GM12878 (cell line): ENCODE data around the gene RPS6KA3. TPM values are rescaled to one million over a fixed set of nuclear protein-coding genes. Genes with fewer than 3 reads are reported as not detected.

Experiments used
- ATAC-seq: fragments of 200-7000 bp; cut with Tn5 transposase; 3 replicates; pipeline ENCODE4 v1.9.1; 2020; ENCODE audit warnings: mild to moderate bottlenecking, moderate library complexity
- BruUV-seq: library from RNA; stranded (reverse); fragments of 400-500 nt; replicated peaks from 2 replicates; lab custom pipeline; 2021; lab: Mats Ljungman, UMichigan
- CTCF ChIA-PET: fragments of 300-600 bp; sonication (Branson Sonifier 250); formaldehyde crosslinking; extraction: SDS; loops from one replicate; lab custom pipeline; 2021; ENCODE audit warnings: inconsistent platforms; lab: Yijun Ruan, JAX
- POLR2A ChIA-PET: fragments of 350-600 bp; formaldehyde crosslinking; extraction: SDS; loops from one replicate; lab custom pipeline; 2021; ENCODE audit warnings: inconsistent platforms; lab: Charles Lee
- RAD21 ChIA-PET: fragments of 300-600 bp; sonication (Branson Sonifier 250); formaldehyde crosslinking; loops from one replicate; lab custom pipeline; 2023; ENCODE audit warnings: antibody characterized with exemption; ENCODE audit not compliant: unreplicated experiment; lab: Charles Lee
- SMC1A ChIA-PET: fragments of 300-600 bp; sonication (Branson Sonifier 250); formaldehyde crosslinking; loops from one replicate; lab custom pipeline; 2023; ENCODE audit not compliant: unreplicated experiment, uncharacterized antibody; lab: Charles Lee
- DNase-seq: peaks from one replicate; pipeline ENCODE4 v3.0.0-alpha.2; 2011; ENCODE audit warnings: low read depth, low spot score
- FAIRE-seq: peaks from 3 replicates; lab custom pipeline; 2011; peaks lifted over from hg19 to GRCh38; lab: Jason Lieb, UNC
- H2AFZ ChIP-seq: 2 replicates; pipeline ENCODE4 v1.6.0; 2011; ENCODE audit warnings: low read depth, low read length, control low read depth; ENCODE audit not compliant: control insufficient read depth
- H3K27ac ChIP-seq: 2 replicates; pipeline ENCODE4 v1.5.1; 2011; ENCODE audit warnings: control low read depth; ENCODE audit not compliant: control insufficient read depth, insufficient read depth
- H3K27me3 ChIP-seq, 2 experiments: replicated peaks in 1 of 2; 2 replicates each; pipeline versions ENCODE4 v1.6.0 to v1.6.1; 2011; ENCODE audit warnings: low read length in 1 of 2; ENCODE audit not compliant: control insufficient read depth in 2 of 2, insufficient read depth in 2 of 2
- H3K36me3 ChIP-seq, 2 experiments: 2 replicates each; pipeline ENCODE4 v1.5.1; 2011; ENCODE audit warnings: low read length in 1 of 2; ENCODE audit not compliant: control insufficient read depth in 2 of 2, insufficient read depth in 2 of 2
- H3K4me1 ChIP-seq: 2 replicates; pipeline ENCODE4 v1.6.1; 2011; ENCODE audit warnings: mild to moderate bottlenecking, low read length, moderate library complexity, mixed read lengths; ENCODE audit not compliant: control insufficient read depth, insufficient read depth
- H3K4me2 ChIP-seq: 2 replicates; pipeline ENCODE4 v1.6.0; 2011; ENCODE audit warnings: control low read depth; ENCODE audit not compliant: control insufficient read depth, insufficient read depth
- H3K4me3 ChIP-seq: fragments of 200-600 bp; sonication (generic); 2 replicates; pipeline ENCODE4 v1.5.1; 2016
- H3K79me2 ChIP-seq: 2 replicates; pipeline ENCODE4 v1.6.0; 2011; ENCODE audit warnings: low read length; ENCODE audit not compliant: control insufficient read depth, insufficient read depth
- H3K9ac ChIP-seq: 2 replicates; pipeline ENCODE4 v1.8.0; 2011; ENCODE audit warnings: low read length, control low read depth, mixed read lengths; ENCODE audit not compliant: control insufficient read depth, insufficient read depth
- H3K9me3 ChIP-seq: replicated peaks from 3 replicates; pipeline ENCODE4 v1.5.1; 2011; ENCODE audit warnings: mild to moderate bottlenecking, low read length; ENCODE audit not compliant: control insufficient read depth, insufficient read depth
- H4K20me1 ChIP-seq: 2 replicates; pipeline ENCODE4 v1.6.0; 2011; ENCODE audit not compliant: control insufficient read depth, insufficient read depth
- EGR1 ChIP-seq, 2 experiments: IDR thresholded peaks; 1 replicate in 1 of 2; 2 replicates in 1 of 2; pipeline ENCODE4 v1.6.1; 2011 to 2012; ENCODE audit warnings: low read depth in 2 of 2, low read length in 2 of 2, borderline replicate concordance in 1 of 2, mild to moderate bottlenecking in 1 of 2, moderate library complexity in 1 of 2
- HCFC1 ChIP-seq: fragments of 150-350 bp; IDR thresholded peaks from 2 replicates; pipeline ENCODE4 v1.6.1; 2014; ENCODE audit warnings: low read length
- HDAC2 ChIP-seq: fragments of 200-600 bp; sonication (generic); IDR thresholded peaks from 2 replicates; pipeline ENCODE4 v1.6.1; 2017
- JUNB ChIP-seq: IDR thresholded peaks from 2 replicates; pipeline ENCODE4 v1.6.1; 2016; ENCODE audit warnings: antibody characterized with exemption, mild to moderate bottlenecking
- NFIC ChIP-seq: IDR thresholded peaks from 2 replicates; pipeline ENCODE4 v1.6.1; 2012; ENCODE audit warnings: low read depth, mild to moderate bottlenecking, inconsistent platforms, low read length, moderate library complexity
- NFXL1 ChIP-seq: fragments of 450-650 bp; IDR thresholded peaks from 2 replicates; pipeline ENCODE4 v1.6.1; 2017; ENCODE audit warnings: antibody characterized with exemption, mild to moderate bottlenecking, borderline replicate concordance
- NR2C1 ChIP-seq: fragments of 450-650 bp; IDR thresholded peaks from 2 replicates; pipeline ENCODE4 v1.6.1; 2017; ENCODE audit warnings: antibody characterized with exemption, mild to moderate bottlenecking, moderate library complexity
- RAD51 ChIP-seq: fragments of 450-650 bp; IDR thresholded peaks from 2 replicates; pipeline ENCODE4 v1.6.1; 2016; ENCODE audit warnings: moderate library complexity, mild to moderate bottlenecking, inconsistent platforms
- SPI1 ChIP-seq: IDR thresholded peaks from 2 replicates; pipeline ENCODE4 v1.6.1; 2011; ENCODE audit warnings: low read depth, mild to moderate bottlenecking, low read length, moderate library complexity, borderline replicate concordance; ENCODE audit not compliant: insufficient read depth
- STAT1 ChIP-seq: fragments of 450-650 bp; conservative IDR thresholded peaks from 2 replicates; pipeline ENCODE4 v1.6.1; 2014; ENCODE audit warnings: antibody characterized with exemption, mild to moderate bottlenecking
- YBX1 ChIP-seq: fragments of 450-650 bp; IDR thresholded peaks from 2 replicates; pipeline ENCODE4 v1.6.1; 2016; ENCODE audit warnings: antibody characterized with exemption
- ZNF217 ChIP-seq: fragments of 450-650 bp; IDR thresholded peaks from 2 replicates; pipeline ENCODE4 v1.6.1; 2017; ENCODE audit warnings: antibody characterized with exemption, mild to moderate bottlenecking
- ZNF274 ChIP-seq: IDR thresholded peaks from one replicate; pipeline ENCODE4 v1.8.0; 2011; ENCODE audit not compliant: insufficient read length, insufficient read depth
- ZNF592 ChIP-seq: fragments of 450-650 bp; IDR thresholded peaks from 2 replicates; pipeline ENCODE4 v1.6.1; 2017; ENCODE audit warnings: mild to moderate bottlenecking, moderate library complexity
- WGBS: methylation state at CpG from one replicate; pipeline ENCODE4 v1.1.6; 2016; ENCODE audit warnings: low lambda C conversion rate; ENCODE audit not compliant: insufficient replicate concordance, insufficient coverage; ENCODE audit errors: missing lambda C conversion rate; 5-methylcytosine and 5-hydroxymethylcytosine counted together
- in situ Hi-C: fragments of 300-500 bp; cut with MboI; formaldehyde crosslinking; loops from 9 replicates; pipeline ENCODE4 v1.14.3; 2018; ENCODE audit warnings: mixed read lengths
- intact Hi-C: fragments of 100-400 bp; cut with micrococcal nuclease; formaldehyde crosslinking; loops from one replicate; pipeline ENCODE4 v1.14.2; 2022; ENCODE audit not compliant: unreplicated experiment
- polyA plus RNA-seq, 11 experiments: library from polyadenylated mRNA; depleted of rRNA in 4 of 11; unstranded in 6 of 11; stranded (reverse) in 5 of 11; fragments of >200 nt; fragmentation: Nextera tagmentation in 4 of 11; fragmentation: Illumina TruSeq in 1 of 11; extraction: Ambion mirVana in 4 of 11; extraction: Trizol in 1 of 11; gene quantifications; 1 replicate in 1 of 11; 2 replicates in 10 of 11; pipeline versions ENCODE4 v1.2.1 to v1.2.3, GENCODE V29; 2011 to 2016; ENCODE audit warnings: inconsistent platforms in 2 of 11, missing spikeins in 2 of 11, low read depth in 1 of 11
- total RNA-seq, 4 experiments: library from RNA; depleted of rRNA in 3 of 4; stranded (reverse); fragments of >200 nt in 3 of 4; fragmentation: Illumina TruSeq in 1 of 4; extraction: Trizol in 1 of 4; gene quantifications; 2 replicates each; pipeline versions ENCODE4 v1.2.1 to v1.2.3, GENCODE V29; 2013 to 2021
- TF ChIP-seq, protein P1 (sequence below): fragments of 450-650 bp; IDR thresholded peaks from 2 replicates; pipeline ENCODE4 v1.6.1; 2016; ENCODE audit warnings: mild to moderate bottlenecking
- TF ChIP-seq, protein P2 (sequence below): fragments of 450-650 bp; IDR thresholded peaks from 2 replicates; pipeline ENCODE4 v1.6.1; 2017; ENCODE audit warnings: mild to moderate bottlenecking, moderate library complexity

The RPS6KA3 gene
- total and polyA plus RNA-seq, 10 of the 15 experiments (the other 5 are each of a cell fraction or from before 2014, with no cell fraction given) = 2.8 to 35.6 (median 15.8) TPM

DNA sequence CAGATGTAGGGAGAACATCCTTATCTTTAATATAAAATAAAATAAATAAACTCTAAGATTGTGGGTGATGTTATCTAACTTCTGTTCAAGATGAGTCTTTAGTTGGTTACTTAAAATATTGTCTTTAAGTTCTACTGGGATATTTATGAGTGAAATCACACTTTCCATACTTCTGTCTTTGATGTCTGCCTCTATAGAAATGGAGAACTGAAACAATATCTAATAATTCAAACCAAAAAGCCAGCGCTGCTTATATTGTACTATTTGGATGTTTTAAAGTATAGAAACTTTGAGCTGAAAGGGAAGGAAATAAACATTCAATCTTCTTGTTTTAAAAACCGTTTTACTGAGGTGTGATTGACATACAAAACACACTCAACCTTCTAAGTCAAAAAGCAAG is 44.8 kb upstream of the RPS6KA3 start:
- WGBS = 0% methylated on average over 2 of the region's 2 CpGs
- H2AFZ ChIP-seq = no peak overlapping the region
- FAIRE-seq (no peak), DNase-seq (no peak), ATAC-seq (peak; percentile 37; the same call in 2 of the 3 replicates)
- no peak overlapping the region for H3K4me2 ChIP-seq
- CTCF ChIA-PET = no interaction called here
- RAD21 ChIA-PET = no interaction called here
- intact Hi-C loops = no loop called here
- peaks cover 7% of the 10 kb centered on the region for H3K4me1 ChIP-seq
- no peaks in the 10 kb centered on the region for H3K79me2 ChIP-seq
- H3K27me3 ChIP-seq = no peaks in the 10 kb centered on the region
- SMC1A ChIA-PET = interaction anchor here (1.0 kb wide), 1 partner anchor 10 kb away, joined by 3 read pairs; no protein-coding TSS in a partner anchor
- no peaks in the 10 kb centered on the region for H3K36me3 ChIP-seq
- H4K20me1 ChIP-seq = no peaks in the 10 kb centered on the region
- in situ Hi-C loops = no loop called here
- H3K27ac ChIP-seq = no peak overlapping the region
- H3K9me3 ChIP-seq = no peaks in the 10 kb centered on the region
- no peak overlapping the region for H3K4me3 ChIP-seq
- POLR2A ChIA-PET = no interaction called here
- no peak overlapping the region for H3K9ac ChIP-seq
- no TSS peak for BruUV-seq
- TF ChIP-seq NR2C1 (no peak), HDAC2 (no peak), YBX1 (no peak), ZNF592 (no peak), HCFC1 (no peak), JUNB (peak; percentile 33; the same call in 1 of the 2 replicates), NFIC (peak; percentile 44; the same call in 1 of the 2 replicates), SPI1 (peak; percentile 72), EGR1 (IDR thresholded peaks at IDR 0.05; ENCODE audit: borderline replicate concordance in 1 of 2, low read depth in 2 of 2, low read length in 2 of 2) (no peak), NFXL1 (no peak), STAT1 (no peak), RAD51 (no peak), ZNF217 (no peak), ZNF274 (no peak)
- TF ChIP-seq, protein P1, sequence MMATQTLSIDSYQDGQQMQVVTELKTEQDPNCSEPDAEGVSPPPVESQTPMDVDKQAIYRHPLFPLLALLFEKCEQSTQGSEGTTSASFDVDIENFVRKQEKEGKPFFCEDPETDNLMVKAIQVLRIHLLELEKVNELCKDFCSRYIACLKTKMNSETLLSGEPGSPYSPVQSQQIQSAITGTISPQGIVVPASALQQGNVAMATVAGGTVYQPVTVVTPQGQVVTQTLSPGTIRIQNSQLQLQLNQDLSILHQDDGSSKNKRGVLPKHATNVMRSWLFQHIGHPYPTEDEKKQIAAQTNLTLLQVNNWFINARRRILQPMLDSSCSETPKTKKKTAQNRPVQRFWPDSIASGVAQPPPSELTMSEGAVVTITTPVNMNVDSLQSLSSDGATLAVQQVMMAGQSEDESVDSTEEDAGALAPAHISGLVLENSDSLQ = no peak
- TF ChIP-seq, protein P2, sequence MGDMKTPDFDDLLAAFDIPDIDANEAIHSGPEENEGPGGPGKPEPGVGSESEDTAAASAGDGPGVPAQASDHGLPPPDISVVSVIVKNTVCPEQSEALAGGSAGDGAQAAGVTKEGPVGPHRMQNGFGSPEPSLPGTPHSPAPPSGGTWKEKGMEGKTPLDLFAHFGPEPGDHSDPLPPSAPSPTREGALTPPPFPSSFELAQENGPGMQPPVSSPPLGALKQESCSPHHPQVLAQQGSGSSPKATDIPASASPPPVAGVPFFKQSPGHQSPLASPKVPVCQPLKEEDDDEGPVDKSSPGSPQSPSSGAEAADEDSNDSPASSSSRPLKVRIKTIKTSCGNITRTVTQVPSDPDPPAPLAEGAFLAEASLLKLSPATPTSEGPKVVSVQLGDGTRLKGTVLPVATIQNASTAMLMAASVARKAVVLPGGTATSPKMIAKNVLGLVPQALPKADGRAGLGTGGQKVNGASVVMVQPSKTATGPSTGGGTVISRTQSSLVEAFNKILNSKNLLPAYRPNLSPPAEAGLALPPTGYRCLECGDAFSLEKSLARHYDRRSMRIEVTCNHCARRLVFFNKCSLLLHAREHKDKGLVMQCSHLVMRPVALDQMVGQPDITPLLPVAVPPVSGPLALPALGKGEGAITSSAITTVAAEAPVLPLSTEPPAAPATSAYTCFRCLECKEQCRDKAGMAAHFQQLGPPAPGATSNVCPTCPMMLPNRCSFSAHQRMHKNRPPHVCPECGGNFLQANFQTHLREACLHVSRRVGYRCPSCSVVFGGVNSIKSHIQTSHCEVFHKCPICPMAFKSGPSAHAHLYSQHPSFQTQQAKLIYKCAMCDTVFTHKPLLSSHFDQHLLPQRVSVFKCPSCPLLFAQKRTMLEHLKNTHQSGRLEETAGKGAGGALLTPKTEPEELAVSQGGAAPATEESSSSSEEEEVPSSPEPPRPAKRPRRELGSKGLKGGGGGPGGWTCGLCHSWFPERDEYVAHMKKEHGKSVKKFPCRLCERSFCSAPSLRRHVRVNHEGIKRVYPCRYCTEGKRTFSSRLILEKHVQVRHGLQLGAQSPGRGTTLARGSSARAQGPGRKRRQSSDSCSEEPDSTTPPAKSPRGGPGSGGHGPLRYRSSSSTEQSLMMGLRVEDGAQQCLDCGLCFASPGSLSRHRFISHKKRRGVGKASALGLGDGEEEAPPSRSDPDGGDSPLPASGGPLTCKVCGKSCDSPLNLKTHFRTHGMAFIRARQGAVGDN = no peak
